A549 treated with Hydrocortisone at 1 μM for 4 hours (cell line): Measurements from ENCODE around the gene BOC. TPM values are rescaled to one million over a fixed set of nuclear protein-coding genes. Genes with fewer than 3 reads are reported as not detected.

Source experiments
- total RNA-seq: library from RNA; stranded (reverse); fragments of 200-300 nt; extraction: Qiagen RNA extraction; gene quantifications from 5 replicates; pipeline ENCODE4 v1.2.3, GENCODE V29; 2022

Gene BOC
- 5.0 to 5.7 TPM (median 5.3 TPM) in 5 replicates for total RNA-seq

GRCh38 chr3:113211330-113212149 lies at the start of gene BOC:
Gene BOC, plus strand, starts transcription at chr3:113211557. Its CDS starts 38,246 bp downstream, at chr3:113249803.

Other genes with a start within 250 kb of the BOC start
- gene CD200R1, start 236.5 kb upstream of the BOC start, total RNA-seq, result 0.12 to 0.13 TPM in 2 of 5 replicates, not detected in the others
- gene GTPBP8, start 220.6 kb upstream of the BOC start, total RNA-seq, result 14.4 to 20.4 TPM (median 15.6 TPM) in 5 replicates
- 1.3 to 1.7 TPM (median 1.4 TPM) in 5 replicates for gene CFAP44, start 229.9 kb downstream of the BOC start, total RNA-seq